ENCODE measurements around the gene SPATA17.
"Not testable (repeated sequence)": the region's sequence is repeated elsewhere in the genome, so short reads cannot be mapped to it uniquely, and the experiment has no call there.

SPATA17 gene

GRCh38 chr1:217674028-217674729 is 43.0 kb downstream of the SPATA17 start:
- no peak for DNase-seq (ENCODE audit: low read depth, low spot score)

- no peak for DNase-seq (ENCODE audit: low read depth, low spot score)
Measured at GRCh38 chr1:217681806-217682205, 50.7 kb downstream of the SPATA17 start.

DNA sequence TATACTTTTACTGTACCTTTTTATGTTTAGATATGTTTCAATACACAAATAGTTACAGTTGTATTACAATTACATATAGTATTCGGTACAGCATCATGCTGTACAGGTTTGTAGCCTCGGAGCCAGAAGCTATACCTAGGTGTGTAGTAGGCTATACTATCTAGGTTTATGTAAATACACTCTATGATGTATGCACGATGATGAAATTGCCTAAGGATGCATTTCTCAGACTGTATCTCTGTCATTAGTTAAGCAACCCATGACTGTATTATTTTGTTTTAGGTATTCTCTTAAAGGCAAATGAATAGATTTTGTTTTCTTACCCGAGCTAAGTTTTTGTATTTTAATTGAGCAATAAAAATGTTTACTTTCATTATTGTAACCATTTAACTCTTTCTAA is 56.4 kb downstream of the SPATA17 start:
- DNase-seq (ENCODE audit: low read depth, low spot score): no peak

DNA sequence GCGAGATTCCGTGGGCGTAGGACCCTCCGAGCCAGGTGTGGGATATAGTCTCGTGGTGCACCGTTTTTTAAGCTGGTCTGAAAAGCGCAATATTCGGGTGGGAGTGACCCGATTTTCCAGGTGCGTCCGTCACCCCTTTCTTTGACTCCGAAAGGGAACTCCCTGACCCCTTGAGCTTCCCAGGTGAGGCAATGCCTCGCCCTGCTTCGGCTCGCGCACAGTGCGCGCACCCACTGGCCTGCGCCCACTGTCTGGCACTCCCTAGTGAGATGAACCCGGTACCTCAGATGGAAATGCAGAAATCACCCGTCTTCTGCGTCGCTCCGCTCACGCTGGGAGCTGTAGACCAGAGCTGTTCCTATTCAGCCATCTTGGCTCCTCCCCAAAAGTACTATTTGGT is 65.0 kb downstream of the SPATA17 start:
- not testable (repeated sequence) for DNase-seq (ENCODE audit: low read depth, low spot score)

- no peak for DNase-seq (ENCODE audit: low read depth, low spot score)
Measured at GRCh38 chr1:217703326-217703725, 72.2 kb downstream of the SPATA17 start.

DNA sequence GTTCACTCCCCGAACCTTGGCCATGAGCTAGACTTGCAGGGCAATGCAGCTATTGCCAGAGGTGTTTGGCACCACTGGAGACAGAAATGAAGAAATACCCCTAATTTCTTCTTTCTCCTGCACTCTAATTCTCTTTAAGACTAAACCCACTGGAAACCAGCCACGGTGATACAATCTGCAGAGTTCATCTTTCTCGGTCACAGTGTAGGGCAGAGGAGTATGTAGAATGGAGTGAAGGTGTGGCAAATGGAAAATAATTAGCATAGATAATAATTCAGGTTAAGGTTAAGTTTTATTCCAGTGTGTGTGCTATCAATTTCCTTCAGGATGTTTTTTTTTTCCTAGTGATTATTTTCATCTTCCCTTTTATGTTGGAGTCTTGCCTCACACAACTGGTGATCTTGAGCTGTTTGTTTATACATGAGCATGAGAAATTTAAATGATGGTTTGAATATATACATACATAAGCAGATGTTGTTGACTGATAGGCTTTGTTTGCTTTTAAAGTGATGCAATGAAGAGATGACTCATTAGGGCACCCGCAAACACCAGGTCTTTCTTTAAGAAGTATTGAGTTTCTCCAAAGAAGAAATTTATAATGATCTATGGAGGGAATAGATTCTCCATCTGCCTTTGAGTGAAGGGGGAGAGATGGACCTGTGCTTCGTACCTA is 81.9 kb downstream of the SPATA17 start:
- no peak for DNase-seq (ENCODE audit: low read depth, low spot score)

- DNase-seq (ENCODE audit: low read depth, low spot score): no peak
Measured at GRCh38 chr1:217715681-217716080, 84.5 kb downstream of the SPATA17 start.

GRCh38 chr1:217717959-217718358 is 86.8 kb downstream of the SPATA17 start:
- no peak for DNase-seq (ENCODE audit: low read depth, low spot score)

- no peak for DNase-seq (ENCODE audit: low read depth, low spot score)
Measured at GRCh38 chr1:217718873-217719272, 87.7 kb downstream of the SPATA17 start.

DNA sequence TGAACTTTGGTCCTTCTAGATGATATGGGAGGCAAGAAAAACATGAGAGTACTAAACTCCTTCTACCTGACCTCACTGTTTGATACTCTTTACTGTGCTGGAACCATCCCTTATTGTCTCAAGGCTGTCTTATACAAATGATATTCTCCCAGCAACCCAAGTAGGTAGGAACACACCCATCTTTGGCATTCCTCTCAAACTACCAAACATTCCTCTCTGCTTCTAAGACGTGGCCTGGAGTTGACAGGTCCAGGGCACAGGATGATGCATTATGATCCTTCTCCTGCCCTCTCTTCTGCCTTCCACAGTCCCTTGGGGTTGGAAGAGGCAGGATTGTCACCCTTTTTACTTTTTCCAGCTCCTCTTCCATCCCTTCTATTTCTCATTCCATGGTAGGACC is 90.5 kb downstream of the SPATA17 start:
- no peak for DNase-seq (ENCODE audit: low read depth, low spot score)

DNA sequence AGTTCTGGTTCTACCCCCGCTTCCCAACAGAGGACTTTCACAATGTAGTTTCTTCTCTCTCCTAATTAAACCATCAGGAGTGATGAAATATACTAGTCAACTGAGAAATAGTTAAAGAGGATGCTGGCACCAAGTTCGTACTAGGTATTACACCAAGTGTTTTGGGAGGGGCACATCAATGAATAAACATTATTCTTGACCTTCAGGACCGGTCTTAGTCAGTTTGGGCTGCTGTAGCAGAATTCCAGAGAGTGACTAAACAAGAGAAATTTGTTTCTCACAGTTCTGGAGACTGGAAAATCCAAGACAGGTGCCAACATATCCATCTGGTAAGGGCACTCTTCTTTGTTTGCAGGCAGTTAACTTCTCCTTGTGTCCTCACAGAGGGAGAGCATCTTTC is 103.8 kb downstream of the SPATA17 start:
- no peak for DNase-seq (ENCODE audit: low read depth, low spot score)

GRCh38 chr1:217747156-217747769 is 116.1 kb downstream of the SPATA17 start:
- no peak for DNase-seq (ENCODE audit: low read depth, low spot score)

DNA sequence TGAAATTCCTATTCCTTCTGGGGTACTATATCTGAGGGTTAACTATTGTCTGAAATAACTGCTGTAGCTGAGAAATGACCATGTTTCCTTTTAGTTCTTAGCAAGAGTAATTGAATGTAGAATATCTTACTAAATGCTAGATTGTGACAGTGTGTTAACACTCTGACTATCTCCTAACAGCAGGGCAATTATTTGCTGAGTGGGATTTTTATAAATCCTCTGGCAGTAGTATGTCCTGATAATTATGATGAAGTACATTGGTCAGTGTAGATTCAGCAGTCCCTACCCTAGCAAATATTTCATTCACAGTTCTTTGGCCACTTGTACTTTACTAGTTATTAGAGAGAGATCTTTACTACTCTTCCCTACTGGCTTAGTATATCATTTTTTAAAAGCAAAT is 138.6 kb downstream of the SPATA17 start:
- no peak for DNase-seq (ENCODE audit: low read depth, low spot score)

- DNase-seq (ENCODE audit: low read depth, low spot score): no peak
Measured at GRCh38 chr1:217770918-217771317, 139.8 kb downstream of the SPATA17 start.

DNA sequence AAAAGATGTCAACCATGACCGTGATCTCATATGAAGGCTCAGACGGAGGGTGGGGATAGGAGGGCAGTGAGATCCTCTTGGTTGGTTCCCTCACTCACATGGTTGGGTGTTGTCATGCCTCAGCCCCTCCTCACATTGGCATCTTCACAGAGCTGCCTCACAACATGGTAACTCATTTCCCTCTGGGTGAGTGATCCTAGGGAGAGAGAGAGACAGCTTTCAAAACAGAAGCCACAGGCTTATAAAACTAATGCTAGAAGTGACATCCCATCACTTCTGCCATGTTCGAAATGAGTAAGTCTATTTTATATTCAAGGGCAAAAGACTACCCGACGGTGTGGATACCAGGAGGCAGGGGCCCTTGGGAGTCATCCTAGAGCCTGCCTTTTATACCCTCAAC is 145.5 kb downstream of the SPATA17 start:
- DNase-seq (ENCODE audit: low read depth, low spot score): no peak

GRCh38 chr1:217781056-217781455 is 149.9 kb downstream of the SPATA17 start:
- DNase-seq (ENCODE audit: low read depth, low spot score): no peak

- DNase-seq (ENCODE audit: low read depth, low spot score): no peak
Measured at GRCh38 chr1:217791091-217791490, 159.9 kb downstream of the SPATA17 start.

- no peak for DNase-seq (ENCODE audit: low read depth, low spot score)
Measured at GRCh38 chr1:217805792-217806191, 174.6 kb downstream of the SPATA17 start.

DNA sequence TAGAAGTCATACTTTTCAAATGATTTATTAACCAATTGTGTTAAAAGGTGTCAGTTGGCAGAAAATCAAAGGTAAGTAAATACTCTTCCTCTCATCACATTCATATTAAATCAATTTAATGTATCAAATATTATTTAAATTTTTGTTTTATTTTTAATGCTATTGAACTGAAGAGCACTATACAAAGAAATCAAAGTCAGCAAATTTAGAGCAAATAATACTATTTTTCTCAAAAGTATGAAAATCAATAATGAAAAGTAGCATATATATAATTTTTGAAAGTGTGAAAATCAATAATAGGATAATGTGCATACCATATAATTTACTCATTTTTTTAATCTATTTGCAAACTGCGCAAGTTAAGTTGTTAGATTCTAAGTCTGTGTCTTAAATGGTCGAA is 181.0 kb downstream of the SPATA17 start:
- no peak for DNase-seq (ENCODE audit: low read depth, low spot score)

- no peak for DNase-seq (ENCODE audit: low read depth, low spot score)
Measured at GRCh38 chr1:217813031-217813430, 181.9 kb downstream of the SPATA17 start.

DNA sequence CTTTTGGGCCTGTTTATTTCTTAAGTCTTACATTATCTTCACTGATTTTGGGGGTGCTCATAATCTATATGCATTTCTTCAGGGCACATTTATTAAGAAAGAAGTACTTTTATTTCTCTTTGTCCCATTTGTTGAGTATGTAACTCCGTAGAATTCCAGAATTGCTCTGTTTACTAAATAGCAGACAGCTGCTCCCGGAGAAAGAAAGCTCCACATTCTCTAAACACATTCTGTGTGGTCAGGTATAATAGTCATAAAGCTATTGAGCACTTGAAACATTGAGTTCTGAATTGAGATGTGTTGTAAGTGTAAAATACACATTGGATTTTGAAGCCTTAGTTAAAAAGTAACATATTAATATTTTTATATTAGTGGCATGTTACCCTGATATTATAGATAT is 206.5 kb downstream of the SPATA17 start:
- DNase-seq (ENCODE audit: low read depth, low spot score): no peak

- no peak for DNase-seq (ENCODE audit: low read depth, low spot score)
Measured at GRCh38 chr1:217839161-217839560, 208.0 kb downstream of the SPATA17 start.

- no peak for DNase-seq (ENCODE audit: low read depth, low spot score)
Measured at GRCh38 chr1:217846733-217847132, 215.6 kb downstream of the SPATA17 start.
